Activated T-cell treated with anti-CD3 and anti-CD28 coated beads, Interleukin-2, amount 50 U/mL, for 24 hours (primary cell): Measurements from ENCODE around the gene AMOT.

Experiments used
- DNase-seq: peaks from one replicate; pipeline ENCODE4 v3.0.0-alpha.2; 2020
- H3K27ac Mint-ChIP-seq: 2 replicates; pipeline ENCODE4 v1.8.0; 2020; ENCODE audit warnings: mild to moderate bottlenecking, mixed read lengths
- H3K27me3 Mint-ChIP-seq: 2 replicates; pipeline ENCODE4 v1.8.0; 2020; ENCODE audit warnings: mixed read lengths
- H3K36me3 Mint-ChIP-seq: 2 replicates; pipeline ENCODE4 v1.8.0; 2020; ENCODE audit warnings: low read depth, mixed read lengths
- H3K4me1 Mint-ChIP-seq: 2 replicates; pipeline ENCODE4 v1.8.0; 2020; ENCODE audit warnings: low read depth, mixed read lengths
- H3K4me3 Mint-ChIP-seq: 2 replicates; pipeline ENCODE4 v1.8.0; 2020; ENCODE audit warnings: mild to moderate bottlenecking, moderate library complexity, mixed read lengths
- H3K9me3 Mint-ChIP-seq: 2 replicates; pipeline ENCODE4 v1.8.0; 2020; ENCODE audit warnings: mixed read lengths

Gene AMOT

DNA sequence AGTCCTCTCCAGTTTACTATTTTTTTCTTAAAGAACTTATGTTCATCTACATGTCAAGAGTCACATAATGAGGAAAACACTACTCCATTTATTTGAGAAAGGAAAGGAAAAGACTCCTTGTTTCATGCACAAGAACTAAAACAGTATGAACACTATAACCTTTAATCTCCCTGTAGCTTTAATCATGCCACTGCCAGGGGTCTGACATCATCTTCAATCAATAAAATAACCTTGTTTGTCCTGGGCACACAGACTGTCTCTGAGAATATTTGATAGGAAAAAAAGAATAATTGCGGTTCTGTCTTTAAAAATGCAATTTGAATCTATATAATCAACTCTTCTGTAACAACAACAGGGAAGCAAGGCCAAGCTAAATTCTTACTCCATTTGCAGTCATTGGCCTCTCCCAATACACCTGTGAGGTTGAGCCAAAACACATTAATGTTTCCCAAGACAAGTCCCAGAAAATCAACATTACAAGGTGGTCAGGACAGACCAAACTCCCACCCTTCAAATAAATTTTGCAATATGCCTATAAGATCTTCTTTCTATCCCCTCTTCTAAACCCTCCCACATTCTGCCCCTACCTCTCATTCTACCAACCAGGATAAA, 13.2 kb downstream of the AMOT start:
- Mint-ChIP-seq H3K4me1 (no peaks in the 10 kb centered on the region), H3K36me3 (no peaks in the 10 kb centered on the region), H3K9me3 (no peaks in the 10 kb centered on the region), H3K4me3 (no peak overlapping the region), H3K27me3 (peaks cover 43% of the 10 kb centered on the region), H3K27ac (no peak overlapping the region)
- no peak for DNase-seq

GRCh38 chrX:112826023-112826422, 14.6 kb downstream of the AMOT start:
- no peak for DNase-seq
- Mint-ChIP-seq H3K9me3 (no peaks in the 10 kb centered on the region), H3K36me3 (no peaks in the 10 kb centered on the region)

GRCh38 chrX:112822892-112823291, 17.7 kb downstream of the AMOT start:
- Mint-ChIP-seq H3K4me1 (peaks cover 9% of the 10 kb centered on the region), H3K36me3 (no peaks in the 10 kb centered on the region), H3K4me3 (no peak overlapping the region), H3K27me3 (peaks cover 51% of the 10 kb centered on the region), H3K9me3 (no peaks in the 10 kb centered on the region), H3K27ac (no peak overlapping the region)
- DNase-seq: no peak

More at GRCh38 chrX:112826023-112826422, 14.6 kb downstream of the AMOT start:
- H3K4me1 Mint-ChIP-seq: peaks cover under 1% of the 10 kb centered on the region
- no peak overlapping the region for H3K27ac Mint-ChIP-seq
- peaks cover 49% of the 10 kb centered on the region for H3K27me3 Mint-ChIP-seq
- no peak overlapping the region for H3K4me3 Mint-ChIP-seq

DNA sequence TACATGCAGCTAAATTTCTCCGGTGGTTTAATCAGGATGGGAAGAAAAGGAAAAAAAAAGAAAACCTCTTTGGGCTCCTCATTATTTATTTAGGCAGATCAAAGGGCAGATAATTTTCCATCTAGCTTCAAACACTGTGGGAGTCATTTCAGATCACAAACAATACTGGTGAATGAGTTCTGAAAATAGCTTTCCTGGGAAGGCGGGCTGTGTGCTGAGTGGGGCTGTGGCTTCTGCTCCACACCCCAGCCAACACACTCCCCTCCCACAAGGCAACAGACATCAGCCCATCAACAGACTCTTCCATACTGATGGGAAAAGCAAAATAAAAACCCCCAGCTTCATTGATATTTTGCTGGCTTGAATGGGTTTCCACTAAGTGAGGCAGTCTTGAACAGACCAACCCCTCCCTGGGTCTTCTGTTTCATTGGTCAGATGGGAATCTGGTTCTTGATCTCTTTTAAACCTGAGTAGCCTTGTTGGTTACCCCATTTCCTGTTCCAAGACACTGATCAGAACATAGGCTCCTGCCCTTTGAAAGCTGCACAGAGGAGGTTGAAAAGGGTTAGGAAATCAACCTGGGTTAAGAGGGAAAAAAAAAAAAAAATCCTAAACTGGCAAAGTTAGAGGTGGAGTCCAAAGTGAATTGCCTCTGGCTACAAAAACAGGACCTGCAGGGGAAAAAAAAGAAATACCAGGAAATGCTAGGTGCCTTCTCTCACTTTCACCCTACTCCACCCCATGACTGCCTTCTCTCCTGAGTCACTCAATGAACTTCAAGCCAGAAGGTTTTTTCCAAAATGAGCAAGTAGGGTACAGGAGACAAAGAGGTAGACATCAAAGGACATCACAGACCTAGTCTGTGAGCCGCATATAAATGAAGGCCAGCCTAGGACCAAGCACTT, 20.0 kb downstream of the AMOT start:
- Mint-ChIP-seq H3K36me3 (no peaks in the 10 kb centered on the region), H3K4me3 (no peak overlapping the region), H3K4me1 (peaks cover 9% of the 10 kb centered on the region), H3K9me3 (no peaks in the 10 kb centered on the region), H3K27ac (no peak overlapping the region), H3K27me3 (peaks cover 47% of the 10 kb centered on the region)
- DNase-seq: no peak

DNA sequence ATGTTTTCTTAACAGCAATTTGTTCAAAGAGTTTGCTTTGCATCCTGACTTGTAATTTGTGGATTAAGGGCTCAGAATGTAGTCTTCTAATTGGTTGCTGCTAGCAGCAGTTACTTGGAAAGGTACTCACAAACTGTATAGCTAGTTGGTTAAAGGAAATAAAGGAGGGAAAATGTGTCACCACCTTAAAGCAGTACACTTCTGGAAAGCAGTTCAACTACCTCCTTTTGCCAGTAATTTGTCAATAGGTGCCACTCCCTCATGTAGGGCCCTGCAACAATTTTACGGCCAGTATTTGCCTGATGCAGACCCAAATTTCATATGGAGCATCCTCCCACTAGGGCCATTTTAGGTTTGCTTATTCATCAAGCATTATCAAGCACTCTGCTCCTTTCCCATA, 20.8 kb downstream of the AMOT start:
- Mint-ChIP-seq H3K27ac (no peak overlapping the region), H3K27me3 (peaks cover 50% of the 10 kb centered on the region), H3K9me3 (no peaks in the 10 kb centered on the region), H3K4me1 (peaks cover 9% of the 10 kb centered on the region), H3K4me3 (no peak overlapping the region), H3K36me3 (no peaks in the 10 kb centered on the region)
- DNase-seq: no peak

GRCh38 chrX:112819008-112819640, 21.5 kb downstream of the AMOT start:
- peaks cover 9% of the 10 kb centered on the region for H3K4me1 Mint-ChIP-seq

DNA sequence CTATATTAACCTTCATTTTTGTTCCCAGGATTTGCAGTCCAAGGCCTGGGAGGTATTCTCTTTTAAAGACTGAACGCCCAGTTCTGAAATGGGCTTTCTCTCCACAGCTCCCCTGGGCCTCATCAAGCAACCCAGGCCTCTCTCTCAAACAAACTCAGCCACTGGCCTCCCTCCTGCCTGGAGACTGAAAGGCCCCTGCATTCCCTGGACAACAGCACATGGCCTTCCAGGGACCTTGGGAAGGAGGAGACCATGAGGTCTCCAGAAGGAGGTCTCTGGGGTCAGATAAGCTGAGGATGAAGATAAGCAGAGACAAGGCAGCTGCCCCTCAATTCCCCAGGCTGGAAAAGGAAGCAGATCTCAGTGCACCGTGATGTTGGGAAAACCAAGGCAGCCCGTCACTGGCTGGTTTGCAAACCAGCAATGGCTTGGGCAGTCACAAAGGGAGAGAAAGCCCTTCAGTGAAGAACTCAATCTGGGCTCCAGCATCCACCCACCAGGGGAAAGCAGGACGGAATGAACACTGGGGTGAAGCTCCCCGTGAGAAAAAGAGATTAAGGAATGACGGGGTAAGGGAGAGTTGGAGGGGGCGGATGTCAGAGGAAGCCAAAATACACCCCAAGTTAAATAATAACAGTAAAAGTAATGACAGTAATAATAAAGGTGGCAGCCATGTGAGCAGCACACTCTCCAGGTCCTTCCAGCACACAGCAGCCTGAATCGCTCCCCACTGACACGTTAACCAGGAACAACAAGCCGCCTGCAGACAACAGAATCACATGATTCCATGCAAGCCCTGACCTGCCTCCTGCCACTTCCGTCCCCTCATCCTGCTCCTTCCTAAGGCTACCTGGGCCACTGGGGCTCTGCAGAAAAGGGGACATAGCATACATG, 22.3 kb downstream of the AMOT start:
- Mint-ChIP-seq H3K4me3 (no peak overlapping the region), H3K36me3 (no peaks in the 10 kb centered on the region), H3K4me1 (peaks cover 9% of the 10 kb centered on the region), H3K9me3 (no peaks in the 10 kb centered on the region), H3K27me3 (peaks cover 49% of the 10 kb centered on the region), H3K27ac (no peak overlapping the region)
- no peak for DNase-seq

More at GRCh38 chrX:112819008-112819640, 21.5 kb downstream of the AMOT start:
- Mint-ChIP-seq H3K9me3 (no peaks in the 10 kb centered on the region), H3K36me3 (no peaks in the 10 kb centered on the region), H3K27ac (no peak overlapping the region), H3K4me3 (no peak overlapping the region), H3K27me3 (peaks cover 50% of the 10 kb centered on the region)
- DNase-seq: no peak

DNA sequence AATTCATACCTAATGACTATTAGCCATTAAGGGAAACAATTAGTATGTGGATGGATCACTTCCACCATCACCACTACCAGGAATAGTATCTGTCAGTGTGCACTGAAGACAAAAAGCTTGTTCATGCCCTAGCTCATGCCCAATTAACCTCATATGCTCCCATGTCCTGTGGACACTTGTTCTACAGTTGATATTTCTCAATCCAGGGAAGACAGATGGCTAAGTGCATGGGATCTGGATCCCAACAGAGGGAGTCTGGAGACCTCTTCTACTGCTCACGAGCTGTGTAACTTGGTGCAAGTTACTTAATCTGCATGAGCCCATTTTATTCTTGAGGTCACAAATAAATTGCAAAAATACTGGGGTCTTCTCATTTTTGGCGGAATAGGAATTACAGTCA, 23.7 kb downstream of the AMOT start:
- Mint-ChIP-seq H3K27me3 (peaks cover 37% of the 10 kb centered on the region), H3K4me1 (peaks cover 9% of the 10 kb centered on the region), H3K4me3 (no peak overlapping the region), H3K27ac (no peak overlapping the region), H3K9me3 (no peaks in the 10 kb centered on the region), H3K36me3 (no peaks in the 10 kb centered on the region)
- no peak for DNase-seq

DNA sequence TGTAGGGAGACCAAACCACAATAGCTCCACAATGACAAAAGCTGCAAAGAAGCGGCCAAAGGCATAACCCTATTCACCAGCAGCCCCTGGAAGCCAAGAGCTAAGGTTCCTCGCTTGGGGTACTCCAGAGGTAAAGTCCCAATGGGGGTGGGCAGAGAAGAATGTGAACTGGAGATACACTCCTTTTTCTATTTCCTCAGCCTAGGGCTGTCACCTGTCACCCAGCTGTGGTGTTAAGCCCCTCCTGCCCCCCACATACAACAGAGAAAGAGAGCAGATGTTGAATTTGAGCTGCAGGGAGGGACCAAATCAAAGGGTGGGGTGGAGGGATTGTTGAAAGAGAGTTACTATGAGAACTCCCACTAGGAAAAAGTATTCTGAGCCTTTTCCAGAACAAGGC, 26.1 kb downstream of the AMOT start:
- H3K27ac Mint-ChIP-seq: no peak overlapping the region
- DNase-seq: no peak
- no peaks in the 10 kb centered on the region for H3K9me3 Mint-ChIP-seq
- no peaks in the 10 kb centered on the region for H3K36me3 Mint-ChIP-seq
- no peak overlapping the region for H3K4me3 Mint-ChIP-seq
- H3K4me1 Mint-ChIP-seq: no peaks in the 10 kb centered on the region
- H3K27me3 Mint-ChIP-seq: peaks cover 33% of the 10 kb centered on the region

DNA sequence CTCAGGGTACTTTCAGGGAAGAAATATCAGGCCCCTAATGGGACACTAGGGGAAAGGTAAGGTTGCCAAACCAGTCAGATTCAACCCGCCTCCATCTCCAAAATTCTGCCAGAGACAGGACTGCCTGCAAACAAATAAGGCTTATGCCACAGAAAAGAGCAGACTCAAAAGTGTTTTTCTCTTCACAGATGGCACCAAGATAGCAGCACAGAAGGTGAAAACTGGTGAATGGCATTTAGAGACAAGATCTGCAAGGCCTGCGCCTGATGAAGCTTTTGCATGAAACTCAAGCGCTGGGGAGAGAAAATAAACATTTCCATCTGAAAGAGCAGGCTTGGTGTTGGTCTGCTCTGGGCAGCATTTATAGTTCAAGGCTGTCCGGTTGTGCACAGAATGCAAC, 27.9 kb downstream of the AMOT start:
- no peak overlapping the region for H3K4me3 Mint-ChIP-seq
- no peaks in the 10 kb centered on the region for H3K36me3 Mint-ChIP-seq
- H3K27me3 Mint-ChIP-seq: peaks cover 29% of the 10 kb centered on the region
- H3K4me1 Mint-ChIP-seq: no peaks in the 10 kb centered on the region
- DNase-seq: no peak
- H3K27ac Mint-ChIP-seq: no peak overlapping the region
- H3K9me3 Mint-ChIP-seq: no peaks in the 10 kb centered on the region

DNA sequence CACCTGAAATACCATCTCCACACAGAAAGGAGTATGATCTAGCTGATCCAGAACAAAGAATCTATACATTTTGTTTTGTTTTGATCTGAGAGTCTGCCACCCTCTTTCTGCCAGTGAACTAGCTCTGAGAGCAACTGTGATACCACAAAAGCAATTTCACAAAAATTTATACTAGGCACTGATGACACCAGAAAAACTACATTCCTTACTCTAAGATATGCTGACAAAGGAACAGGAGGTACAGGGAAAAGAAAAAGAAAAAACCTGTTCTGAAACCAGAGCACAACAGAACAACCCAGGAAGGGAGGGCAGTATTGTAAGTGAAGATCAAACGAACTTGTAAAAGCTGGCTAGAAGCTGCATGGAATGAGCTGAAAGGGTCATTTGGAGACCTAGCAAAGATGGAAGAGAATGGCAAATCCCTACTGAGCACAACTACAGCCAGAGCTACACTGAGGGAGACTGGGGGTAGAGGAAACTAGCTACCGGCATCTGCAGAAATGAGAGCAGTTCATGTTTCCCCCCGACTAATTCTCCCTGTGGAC, 31.9 kb downstream of the AMOT start:
- Mint-ChIP-seq H3K4me1 (no peaks in the 10 kb centered on the region), H3K9me3 (no peaks in the 10 kb centered on the region), H3K27me3 (peaks cover 18% of the 10 kb centered on the region), H3K36me3 (no peaks in the 10 kb centered on the region), H3K4me3 (no peak overlapping the region), H3K27ac (no peak overlapping the region)
- no peak for DNase-seq

DNA sequence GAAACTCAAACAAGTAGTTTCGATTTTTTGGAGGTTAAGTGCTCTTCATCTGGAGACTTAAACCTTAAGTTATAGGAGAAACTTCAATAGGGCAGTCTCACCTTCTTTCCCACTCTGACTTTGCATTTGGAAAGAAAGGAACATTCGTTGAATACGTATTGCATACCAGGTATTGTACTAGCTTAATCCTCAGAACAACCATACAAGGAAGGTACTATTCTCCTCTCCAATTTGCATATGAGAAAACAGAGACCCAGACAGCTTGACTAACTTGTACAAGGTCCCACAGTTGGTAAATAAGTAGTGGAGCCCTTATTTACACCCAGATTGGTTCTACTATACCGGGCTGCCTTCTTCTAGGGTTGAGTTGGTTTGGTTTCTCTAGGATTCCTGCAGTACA, 32.6 kb downstream of the AMOT start:
- H3K9me3 Mint-ChIP-seq: no peaks in the 10 kb centered on the region
- no peak for DNase-seq
- no peak overlapping the region for H3K4me3 Mint-ChIP-seq
- H3K27me3 Mint-ChIP-seq: peaks cover 19% of the 10 kb centered on the region
- no peaks in the 10 kb centered on the region for H3K4me1 Mint-ChIP-seq
- H3K27ac Mint-ChIP-seq: no peak overlapping the region
- no peaks in the 10 kb centered on the region for H3K36me3 Mint-ChIP-seq

- H3K4me3 Mint-ChIP-seq: no peak overlapping the region
- H3K27me3 Mint-ChIP-seq: peaks cover 29% of the 10 kb centered on the region
- no peak for DNase-seq
- no peak overlapping the region for H3K27ac Mint-ChIP-seq
- no peaks in the 10 kb centered on the region for H3K9me3 Mint-ChIP-seq
- H3K36me3 Mint-ChIP-seq: peaks cover 9% of the 10 kb centered on the region
- no peaks in the 10 kb centered on the region for H3K4me1 Mint-ChIP-seq
Measured at GRCh38 chrX:112803060-112803459, 37.6 kb downstream of the AMOT start.

GRCh38 chrX:112802541-112802940, 38.1 kb downstream of the AMOT start:
- H3K4me3 Mint-ChIP-seq: no peak overlapping the region
- H3K9me3 Mint-ChIP-seq: no peaks in the 10 kb centered on the region
- H3K4me1 Mint-ChIP-seq: no peaks in the 10 kb centered on the region
- H3K36me3 Mint-ChIP-seq: peaks cover 9% of the 10 kb centered on the region
- no peak for DNase-seq
- H3K27me3 Mint-ChIP-seq: peaks cover 29% of the 10 kb centered on the region
- no peak overlapping the region for H3K27ac Mint-ChIP-seq
